ENCODE results near the gene GUK1.

Gene GUK1

DNA sequence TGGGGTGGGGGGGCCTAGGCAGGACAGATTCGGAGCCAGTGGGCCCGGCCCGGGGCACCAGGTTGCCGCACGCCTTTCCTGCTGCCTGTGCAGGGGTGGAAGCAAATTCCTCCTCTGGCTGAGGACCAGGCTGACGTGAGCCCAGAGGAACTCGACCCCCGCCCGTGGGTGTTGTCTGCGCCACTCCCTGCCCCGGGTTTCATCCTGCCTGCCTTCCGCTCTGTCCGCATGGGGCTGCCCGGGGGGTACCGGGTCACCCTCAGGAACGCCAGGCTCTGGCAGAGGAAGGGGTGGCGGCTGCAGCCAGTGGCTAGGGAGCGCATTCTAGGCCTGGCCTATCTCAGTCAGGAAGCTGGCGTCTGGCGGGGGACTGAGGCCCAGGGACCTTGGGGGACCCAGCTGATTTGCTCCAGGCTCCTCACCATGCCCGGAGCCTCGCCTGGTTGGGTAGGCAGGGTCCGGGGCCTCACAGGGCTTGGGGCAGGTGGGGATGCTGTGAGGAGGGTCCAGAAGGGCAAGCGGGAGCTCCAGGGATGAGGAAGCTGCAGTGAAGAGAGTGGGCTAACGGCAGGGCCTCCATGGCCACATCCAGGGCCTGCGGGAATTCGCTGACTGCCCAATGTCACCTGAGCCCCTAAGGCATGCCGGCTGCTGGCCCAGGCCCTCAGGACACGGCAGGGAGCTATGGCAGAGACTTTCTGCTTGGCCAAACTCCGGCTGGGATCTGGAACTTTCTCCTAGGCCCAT lies 23.1 kb downstream of the GUK1 start:
- TF ChIP-seq, protein P1, sequence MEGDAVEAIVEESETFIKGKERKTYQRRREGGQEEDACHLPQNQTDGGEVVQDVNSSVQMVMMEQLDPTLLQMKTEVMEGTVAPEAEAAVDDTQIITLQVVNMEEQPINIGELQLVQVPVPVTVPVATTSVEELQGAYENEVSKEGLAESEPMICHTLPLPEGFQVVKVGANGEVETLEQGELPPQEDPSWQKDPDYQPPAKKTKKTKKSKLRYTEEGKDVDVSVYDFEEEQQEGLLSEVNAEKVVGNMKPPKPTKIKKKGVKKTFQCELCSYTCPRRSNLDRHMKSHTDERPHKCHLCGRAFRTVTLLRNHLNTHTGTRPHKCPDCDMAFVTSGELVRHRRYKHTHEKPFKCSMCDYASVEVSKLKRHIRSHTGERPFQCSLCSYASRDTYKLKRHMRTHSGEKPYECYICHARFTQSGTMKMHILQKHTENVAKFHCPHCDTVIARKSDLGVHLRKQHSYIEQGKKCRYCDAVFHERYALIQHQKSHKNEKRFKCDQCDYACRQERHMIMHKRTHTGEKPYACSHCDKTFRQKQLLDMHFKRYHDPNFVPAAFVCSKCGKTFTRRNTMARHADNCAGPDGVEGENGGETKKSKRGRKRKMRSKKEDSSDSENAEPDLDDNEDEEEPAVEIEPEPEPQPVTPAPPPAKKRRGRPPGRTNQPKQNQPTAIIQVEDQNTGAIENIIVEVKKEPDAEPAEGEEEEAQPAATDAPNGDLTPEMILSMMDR (IDR thresholded peaks at IDR 0.05; ENCODE audit: low read depth, low read length): no peak
- DNase-seq (ENCODE audit: low read depth in 2 of 2): peak; percentile 57 to 80
- H3K4me3 ChIP-seq (replicated peaks in 1 of 2; ENCODE audit: low read depth in 2 of 2, low read length in 2 of 2): no peak overlapping the region

DNA sequence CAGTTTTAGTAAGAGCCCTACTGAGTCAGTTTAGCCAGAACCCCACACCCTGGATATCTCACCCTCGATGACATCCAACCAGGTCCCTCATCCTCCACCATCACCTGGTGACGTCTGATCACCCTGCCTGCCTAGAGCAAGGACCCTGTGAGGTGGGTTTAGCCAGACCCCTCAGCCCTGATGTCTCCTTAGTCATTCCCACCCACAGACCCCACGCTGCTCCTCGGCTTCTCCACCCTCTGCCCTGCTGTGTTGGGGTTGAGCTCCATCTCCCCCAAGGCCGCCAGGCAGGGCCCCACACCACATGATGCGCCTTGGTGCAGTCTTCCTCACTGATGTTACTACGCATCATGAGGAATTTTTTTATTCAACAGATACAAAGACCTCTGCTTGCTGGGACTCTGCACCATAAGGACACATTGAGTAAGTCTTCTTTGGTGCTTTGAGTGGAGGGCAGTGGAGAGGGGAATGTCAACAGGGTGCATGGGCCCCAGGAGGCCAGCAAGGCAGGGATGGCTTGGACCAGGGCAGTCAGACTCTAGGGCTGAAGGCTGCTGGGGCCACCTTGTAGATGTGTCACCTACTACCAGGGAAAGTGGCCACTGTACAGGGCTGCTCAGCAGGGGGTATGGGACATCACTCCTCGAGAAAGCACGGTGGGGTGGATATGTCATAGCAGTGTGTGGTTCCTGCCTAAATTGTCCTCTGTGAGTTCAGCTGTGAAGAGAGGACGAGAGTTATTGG lies 23.9 kb downstream of the GUK1 start:
- no peak for DNase-seq (ENCODE audit: low read depth in 2 of 2)
- no peak overlapping the region for H3K4me3 ChIP-seq (replicated peaks in 1 of 2; ENCODE audit: low read depth in 2 of 2, low read length in 2 of 2)
- TF ChIP-seq, protein P1 (IDR thresholded peaks at IDR 0.05; ENCODE audit: low read depth, low read length): no peak

DNA sequence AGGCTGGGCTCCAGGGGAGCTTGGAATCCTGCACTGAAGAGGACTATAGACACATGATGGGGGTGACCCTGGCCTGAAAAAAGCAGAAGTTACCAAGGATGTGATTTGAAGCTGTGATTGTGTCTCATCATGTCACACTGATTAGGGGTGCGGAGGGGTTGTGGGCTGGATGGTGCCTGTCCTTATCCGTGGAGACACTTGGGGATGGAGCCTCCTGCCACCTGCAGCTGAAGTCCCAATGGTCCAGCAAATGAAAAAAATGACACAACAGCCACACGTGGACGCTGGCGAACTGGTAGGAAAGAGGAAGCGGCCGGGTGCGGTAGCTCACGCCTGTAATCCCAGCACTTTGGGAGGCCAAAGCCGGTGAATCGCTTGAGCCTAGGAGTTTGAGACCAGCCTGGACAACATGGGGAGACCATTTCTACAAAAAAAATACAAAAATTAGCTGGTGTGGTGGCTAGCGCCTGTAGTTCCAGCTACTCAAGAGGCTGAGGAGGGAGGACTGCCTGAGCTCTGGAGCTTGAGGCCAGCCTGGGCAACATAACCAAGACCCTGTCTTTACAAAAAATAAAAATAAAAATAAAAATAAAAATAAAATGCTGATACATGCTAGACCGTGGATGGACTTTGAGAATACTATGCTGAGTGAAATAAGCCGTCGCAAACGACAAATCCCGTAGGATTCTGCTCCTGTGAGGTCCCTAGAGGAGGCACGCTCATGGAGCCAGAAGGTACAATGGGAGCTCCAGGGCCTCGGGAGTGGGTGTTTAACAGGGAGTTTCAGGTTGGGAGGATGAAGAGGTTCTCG lies 24.7 kb downstream of the GUK1 start:
- TF ChIP-seq, protein P1 (IDR thresholded peaks at IDR 0.05; ENCODE audit: low read depth, low read length): no peak
- DNase-seq (ENCODE audit: low read depth in 2 of 2): no peak
- H3K4me3 ChIP-seq (replicated peaks in 1 of 2; ENCODE audit: low read depth in 2 of 2, low read length in 2 of 2): peak overlapping the region; percentile 25 to 55

DNA sequence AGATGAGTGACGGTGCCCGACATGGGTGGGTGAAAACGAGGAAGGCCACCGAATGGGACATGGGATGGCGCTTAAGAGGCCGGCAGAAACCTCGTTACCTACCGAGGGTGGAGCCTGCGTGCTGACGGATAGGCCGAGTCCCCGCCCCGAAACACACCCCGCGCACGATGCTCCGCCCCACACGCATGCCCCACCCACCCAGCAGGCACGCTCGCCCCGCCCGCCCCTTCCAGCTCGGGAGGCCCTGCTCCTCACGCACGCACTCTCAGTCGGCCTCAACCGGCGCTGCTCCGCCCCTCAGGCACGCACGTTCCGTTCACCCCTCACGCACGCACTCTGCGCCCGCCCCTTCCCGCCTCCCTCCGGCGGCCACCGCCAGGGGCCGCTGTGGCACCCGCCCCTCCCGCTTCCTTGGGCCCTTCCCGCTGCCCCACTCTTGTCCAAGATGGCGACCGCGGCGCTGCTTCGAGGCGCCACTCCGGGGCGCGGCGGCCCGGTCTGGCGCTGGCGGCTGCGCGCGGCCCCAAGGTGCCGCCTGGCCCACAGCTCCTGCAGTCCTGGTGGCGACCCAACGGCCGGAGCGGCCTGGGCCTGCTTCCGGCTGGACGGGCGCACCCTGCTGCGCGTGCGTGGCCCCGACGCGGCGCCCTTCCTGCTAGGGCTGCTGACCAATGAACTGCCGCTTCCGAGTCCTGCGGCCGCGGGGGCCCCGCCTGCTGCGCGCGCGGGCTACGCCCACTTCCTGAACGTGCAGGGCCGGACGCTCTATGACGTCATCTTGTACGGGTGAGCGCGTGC lies 25.5 kb downstream of the GUK1 start, which contains the start of gene IBA57:
TSS of gene IBA57 (plus strand) at position 433 of the 798 bp plus-strand sequence. CDS start at position 446, 13 bp downstream.
- TF ChIP-seq, protein P1 (IDR thresholded peaks at IDR 0.05; ENCODE audit: low read depth, low read length): peak; percentile 60
- peak; percentile 99 to 100 for DNase-seq (ENCODE audit: low read depth in 2 of 2)
- H3K4me3 ChIP-seq (replicated peaks in 1 of 2; ENCODE audit: low read depth in 2 of 2, low read length in 2 of 2): peak within 1 kb of the TSS; percentile 75 to 76

DNA sequence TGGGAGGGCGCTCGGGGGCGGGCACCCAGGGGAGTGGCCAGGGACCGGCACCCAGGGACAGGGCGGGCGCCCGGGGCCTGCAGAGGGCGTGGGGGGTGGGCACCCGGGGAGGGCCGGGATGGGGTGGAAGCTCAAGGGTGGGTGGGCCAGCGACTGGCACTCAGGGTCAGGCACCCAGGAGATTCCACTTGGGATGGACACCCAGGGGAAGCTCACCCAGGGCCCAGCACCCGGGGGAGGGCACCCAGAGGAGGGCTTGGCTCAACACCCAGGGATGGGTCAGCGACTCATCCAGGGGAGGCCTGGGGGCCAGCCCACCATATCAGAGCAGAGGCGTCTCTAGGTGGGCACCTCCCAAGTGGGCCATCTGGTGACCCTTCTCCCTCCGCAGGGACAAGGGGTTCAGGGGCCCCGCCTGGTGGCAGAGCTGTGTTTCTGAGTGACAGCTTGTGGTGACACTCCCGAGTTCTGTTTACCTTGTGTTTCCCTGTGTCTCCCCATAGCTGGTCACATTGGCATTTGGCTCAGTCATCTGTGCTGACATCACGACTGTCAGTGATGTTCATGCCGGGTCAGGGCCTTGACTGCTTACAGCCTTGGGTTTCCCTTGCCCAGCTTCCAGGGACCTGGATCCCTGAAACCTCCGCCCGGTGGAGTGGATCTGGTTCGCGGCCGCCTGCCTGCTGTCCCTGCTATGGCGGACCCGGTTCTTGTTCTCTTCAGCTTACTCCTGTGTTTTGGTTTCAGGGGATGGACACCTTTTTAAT lies 26.3 kb downstream of the GUK1 start:
- peak overlapping the region; percentile 75 to 76 for H3K4me3 ChIP-seq (replicated peaks in 1 of 2; ENCODE audit: low read depth in 2 of 2, low read length in 2 of 2)
- peak; percentile 68 to 72 for DNase-seq (ENCODE audit: low read depth in 2 of 2)
- TF ChIP-seq, protein P1 (IDR thresholded peaks at IDR 0.05; ENCODE audit: low read depth, low read length): peak; percentile 5

All from cardiac fibroblast (primary cell).